Epithelial cell of esophagus (primary cell): ENCODE measurements around the gene SAMD14.

ENCODE experiments used
- DNase-seq: peaks from one replicate; pipeline ENCODE4 v3.0.0; 2010; ENCODE audit warnings: low read depth
- H3K4me3 ChIP-seq: 2 replicates; pipeline ENCODE4 v1.5.1; 2011; ENCODE audit warnings: mild to moderate bottlenecking, low read length, control low read depth
- CTCF ChIP-seq: IDR thresholded peaks from 2 replicates; pipeline ENCODE4 v1.5.1; 2011; ENCODE audit warnings: low read depth, mild to moderate bottlenecking, low read length, control low read depth, inconsistent platforms; ENCODE audit not compliant: insufficient read depth; ENCODE audit errors: missing control alignments

The SAMD14 gene

GRCh38 chr17:50103252-50103651 is 26.7 kb downstream of the SAMD14 start:
- TF ChIP-seq CTCF = no peak
- H3K4me3 ChIP-seq = no peak overlapping the region
- DNase-seq = no peak

- H3K4me3 ChIP-seq = no peak overlapping the region
- no peak for TF ChIP-seq CTCF
- DNase-seq = no peak
Observed at GRCh38 chr17:50102164-50102991, 27.6 kb downstream of the SAMD14 start.

- no peak overlapping the region for H3K4me3 ChIP-seq
- TF ChIP-seq CTCF = peak; percentile 1
- DNase-seq = no peak
Observed at GRCh38 chr17:50101346-50102163, 28.4 kb downstream of the SAMD14 start.

- H3K4me3 ChIP-seq = no peak overlapping the region
- DNase-seq = no peak
- TF ChIP-seq CTCF = no peak
Observed at GRCh38 chr17:50100921-50101345, 29.0 kb downstream of the SAMD14 start.

- DNase-seq = no peak
- H3K4me3 ChIP-seq = no peak overlapping the region
- no peak for TF ChIP-seq CTCF
Observed at GRCh38 chr17:50100480-50100883, 29.5 kb downstream of the SAMD14 start.

- H3K4me3 ChIP-seq = no peak overlapping the region
- no peak for TF ChIP-seq CTCF
- DNase-seq = no peak
Observed at GRCh38 chr17:50099003-50099402, 31.0 kb downstream of the SAMD14 start.
